Urinary bladder (tissue), 4 donors: ENCODE data around the gene SPATA1. TPM values are rescaled to one million over a fixed set of nuclear protein-coding genes. Genes with fewer than 3 reads are reported as not detected.
A peak's percentile ranks its signal among the peaks of the same experiment; 100 is the strongest.
"Not testable (repeated sequence)": the region's sequence is repeated elsewhere in the genome, so short reads cannot be mapped to it uniquely, and the experiment has no call there.

ENCODE experiments used
- DNase-seq: peaks from one replicate; pipeline ENCODE4 v3.0.0-alpha.2; 2015; ENCODE audit errors: extremely low spot score
- H3K27ac ChIP-seq: one replicate; pipeline ENCODE4 v1.5.1; 2013; ENCODE audit warnings: low read depth, mild to moderate bottlenecking, moderate library complexity
- H3K36me3 ChIP-seq: one replicate; pipeline ENCODE4 v1.6.1; 2013; ENCODE audit warnings: mild to moderate bottlenecking, moderate library complexity; ENCODE audit not compliant: insufficient read depth
- H3K4me1 ChIP-seq: one replicate; pipeline ENCODE4 v1.6.1; 2013; ENCODE audit warnings: mild to moderate bottlenecking, moderate library complexity; ENCODE audit not compliant: insufficient read depth
- H3K4me3 ChIP-seq: one replicate; pipeline ENCODE4 v1.5.1; 2013; ENCODE audit warnings: low read depth, low read length
- WGBS: extraction: QIAGEN DNeasy Blood & Tissue Kit; methylation state at CpG from one replicate; pipeline ENCODE4 v1.1.7; 2013; 5-methylcytosine and 5-hydroxymethylcytosine counted together
- polyA plus RNA-seq: library from polyadenylated mRNA; stranded (reverse); fragments of 200-250 nt; gene quantifications from one replicate; pipeline ENCODE4 v1.2.3, GENCODE V29; 2013
- total RNA-seq: library from RNA; depleted of rRNA; stranded (reverse); fragments of >200 nt; gene quantifications from one replicate; pipeline ENCODE4 v1.2.3, GENCODE V29; 2014
- donor health status: healthy with polysubstance abuse.
- donor health status: healthy.

The SPATA1 gene
- total and polyA plus RNA-seq, 2 donors: 0.24 to 1.2 TPM

- DNase-seq: no peak
- no peaks in the 10 kb centered on the region for H3K4me1 ChIP-seq
- peaks cover 3% of the 10 kb centered on the region for H3K36me3 ChIP-seq
- whole genome bisulfite sequencing: 78% methylated on average over 2 of the region's 2 CpGs
- H3K4me3 ChIP-seq: no peak overlapping the region
- no peak overlapping the region for H3K27ac ChIP-seq
Observed at GRCh38 chr1:84584126-84584525, 77.9 kb downstream of the SPATA1 start.

DNA sequence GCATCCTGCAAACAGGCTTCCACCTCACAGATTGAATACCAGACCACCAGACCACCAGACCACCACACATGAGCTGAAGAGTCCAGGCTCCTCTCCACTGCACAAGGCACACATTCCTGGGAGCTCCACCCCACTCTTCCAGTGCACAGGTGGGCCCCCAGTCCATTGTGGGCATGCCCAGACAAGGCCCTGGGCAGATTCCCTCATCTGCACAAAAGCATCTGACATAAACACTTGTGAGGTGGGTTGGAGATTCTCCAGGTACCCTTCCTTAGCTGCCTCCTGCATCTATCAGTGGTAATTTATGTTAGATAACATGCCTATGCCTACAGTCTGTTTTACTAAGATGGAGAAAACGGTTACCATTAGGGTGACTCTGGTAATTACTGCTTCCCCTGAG is 79.6 kb downstream of the SPATA1 start:
- peaks cover 3% of the 10 kb centered on the region for H3K36me3 ChIP-seq
- H3K27ac ChIP-seq: no peak overlapping the region
- WGBS: 98% methylated on average over 1 of the region's 1 CpG
- no peaks in the 10 kb centered on the region for H3K4me1 ChIP-seq
- no peak overlapping the region for H3K4me3 ChIP-seq
- DNase-seq: no peak

GRCh38 chr1:84587099-84587498 is 80.9 kb downstream of the SPATA1 start:
- Histone ChIP-seq H3K36me3 (peaks cover 3% of the 10 kb centered on the region), H3K4me1 (no peaks in the 10 kb centered on the region), H3K4me3 (no peak overlapping the region), H3K27ac (no peak overlapping the region)
- no peak for DNase-seq
- WGBS: 80% methylated on average over 3 of the region's 3 CpGs

- not testable (repeated sequence) for DNase-seq, H3K27ac ChIP-seq, H3K36me3 ChIP-seq, H3K4me1 ChIP-seq, H3K4me3 ChIP-seq
- 92% methylated on average over 2 of the region's 2 CpGs for WGBS
Observed at GRCh38 chr1:84594959-84595358, 88.8 kb downstream of the SPATA1 start.

GRCh38 chr1:84597011-84597410 is 90.8 kb downstream of the SPATA1 start:
- Histone ChIP-seq H3K4me1 (no peaks in the 10 kb centered on the region), H3K4me3 (no peak overlapping the region), H3K27ac (no peak overlapping the region), H3K36me3 (no peaks in the 10 kb centered on the region)
- DNase-seq: no peak
- 97% methylated on average over 1 of the region's 1 CpG for WGBS

DNA sequence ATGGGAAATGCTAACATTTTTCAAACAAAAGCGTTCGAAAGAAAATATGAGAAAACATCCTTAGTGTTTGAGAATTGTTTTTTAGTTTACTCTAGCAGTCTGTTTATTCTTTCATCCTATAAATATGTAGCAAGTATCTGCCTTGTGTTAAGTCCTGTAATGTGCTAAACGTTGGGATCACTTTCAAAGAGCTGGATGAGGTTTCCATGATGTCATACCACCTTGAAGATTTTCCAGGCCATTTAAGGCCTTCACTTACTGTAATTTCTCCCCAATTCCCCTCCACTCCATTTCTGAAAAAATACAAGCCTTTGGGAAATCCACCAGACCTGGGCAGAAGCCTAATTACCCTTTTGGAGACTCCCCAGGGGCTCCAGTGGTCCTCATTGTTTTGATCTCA is 92.2 kb downstream of the SPATA1 start:
- no peak overlapping the region for H3K27ac ChIP-seq
- no peaks in the 10 kb centered on the region for H3K36me3 ChIP-seq
- WGBS: 64% methylated on average over 3 of the region's 3 CpGs
- no peaks in the 10 kb centered on the region for H3K4me1 ChIP-seq
- no peak for DNase-seq
- no peak overlapping the region for H3K4me3 ChIP-seq

DNA sequence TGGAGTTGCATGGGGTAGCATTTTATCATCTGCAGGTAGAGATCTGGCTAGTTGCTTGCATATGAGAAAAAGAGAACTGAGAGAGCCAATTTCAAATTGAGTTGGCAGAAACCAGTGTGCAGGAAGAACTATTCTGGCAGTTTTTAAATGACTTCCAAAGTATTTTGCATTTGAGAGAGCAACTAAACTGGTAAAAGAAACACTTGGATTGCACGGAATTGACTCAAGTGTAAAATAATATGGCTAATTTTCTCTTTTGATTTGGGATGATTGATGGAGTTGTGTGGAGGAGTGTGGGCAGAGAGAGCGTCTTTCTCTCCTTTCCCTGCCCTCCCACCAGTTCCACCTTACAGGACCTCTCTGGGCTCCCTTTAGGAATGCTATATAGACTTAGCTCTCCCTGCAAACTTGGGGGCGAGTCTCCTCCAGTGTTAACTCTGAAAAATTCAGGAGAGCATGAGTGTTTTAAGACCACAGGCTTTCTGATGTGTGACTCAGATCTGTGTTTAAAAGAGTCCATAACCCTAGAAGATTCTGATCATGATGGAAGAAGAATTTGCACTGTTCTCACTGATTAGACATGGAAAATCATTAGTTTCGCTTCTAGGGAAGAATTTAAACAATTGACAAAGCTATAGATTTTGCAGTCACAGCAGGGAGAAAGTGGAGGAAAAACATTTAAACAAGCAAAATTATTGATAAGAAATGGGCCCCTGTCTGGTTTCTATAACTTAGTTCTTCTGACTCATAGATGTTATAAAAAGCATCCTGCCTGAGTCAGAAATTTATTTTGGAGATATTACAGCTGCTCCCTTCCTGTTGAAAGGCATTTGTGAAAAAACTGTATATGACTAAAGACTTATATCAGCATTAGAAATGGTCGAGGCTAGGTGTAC is 92.9 kb downstream of the SPATA1 start:
- Histone ChIP-seq H3K4me1 (no peaks in the 10 kb centered on the region), H3K36me3 (no peaks in the 10 kb centered on the region), H3K27ac (no peak overlapping the region), H3K4me3 (no peak overlapping the region)
- DNase-seq: no peak
- WGBS: 49% methylated on average over 5 of the region's 5 CpGs

- 89% methylated on average over 5 of the region's 5 CpGs for WGBS
Observed at GRCh38 chr1:84600796-84601195, 94.6 kb downstream of the SPATA1 start.

DNA sequence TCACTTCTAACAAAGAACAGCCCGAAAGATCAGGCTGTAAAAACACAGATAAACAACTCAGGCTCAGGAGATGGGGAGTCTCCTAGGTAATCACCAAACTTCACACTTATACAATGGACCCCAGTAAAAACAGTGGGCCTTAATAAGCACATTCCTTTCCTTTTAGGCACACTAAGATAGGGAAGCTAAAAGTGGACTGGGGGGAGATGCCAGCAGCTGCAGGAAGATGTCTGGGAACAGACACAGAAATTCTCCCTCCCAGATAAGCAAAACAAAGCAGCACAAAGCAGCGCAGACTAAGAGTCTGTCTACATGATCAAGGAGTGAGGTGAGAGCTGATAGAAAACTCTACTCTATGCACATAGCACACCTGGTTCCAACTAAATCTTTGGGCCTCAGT is 97.0 kb downstream of the SPATA1 start:
- Histone ChIP-seq H3K4me3 (no peak overlapping the region), H3K27ac (no peak overlapping the region), H3K4me1 (no peaks in the 10 kb centered on the region), H3K36me3 (no peaks in the 10 kb centered on the region)
- DNase-seq: no peak
- 30% methylated on average over 2 of the region's 2 CpGs for WGBS

More at GRCh38 chr1:84600796-84601195, 94.6 kb downstream of the SPATA1 start:
- no peaks in the 10 kb centered on the region for H3K4me1 ChIP-seq
- no peaks in the 10 kb centered on the region for H3K36me3 ChIP-seq
- DNase-seq: no peak
- no peak overlapping the region for H3K27ac ChIP-seq
- no peak overlapping the region for H3K4me3 ChIP-seq

DNA sequence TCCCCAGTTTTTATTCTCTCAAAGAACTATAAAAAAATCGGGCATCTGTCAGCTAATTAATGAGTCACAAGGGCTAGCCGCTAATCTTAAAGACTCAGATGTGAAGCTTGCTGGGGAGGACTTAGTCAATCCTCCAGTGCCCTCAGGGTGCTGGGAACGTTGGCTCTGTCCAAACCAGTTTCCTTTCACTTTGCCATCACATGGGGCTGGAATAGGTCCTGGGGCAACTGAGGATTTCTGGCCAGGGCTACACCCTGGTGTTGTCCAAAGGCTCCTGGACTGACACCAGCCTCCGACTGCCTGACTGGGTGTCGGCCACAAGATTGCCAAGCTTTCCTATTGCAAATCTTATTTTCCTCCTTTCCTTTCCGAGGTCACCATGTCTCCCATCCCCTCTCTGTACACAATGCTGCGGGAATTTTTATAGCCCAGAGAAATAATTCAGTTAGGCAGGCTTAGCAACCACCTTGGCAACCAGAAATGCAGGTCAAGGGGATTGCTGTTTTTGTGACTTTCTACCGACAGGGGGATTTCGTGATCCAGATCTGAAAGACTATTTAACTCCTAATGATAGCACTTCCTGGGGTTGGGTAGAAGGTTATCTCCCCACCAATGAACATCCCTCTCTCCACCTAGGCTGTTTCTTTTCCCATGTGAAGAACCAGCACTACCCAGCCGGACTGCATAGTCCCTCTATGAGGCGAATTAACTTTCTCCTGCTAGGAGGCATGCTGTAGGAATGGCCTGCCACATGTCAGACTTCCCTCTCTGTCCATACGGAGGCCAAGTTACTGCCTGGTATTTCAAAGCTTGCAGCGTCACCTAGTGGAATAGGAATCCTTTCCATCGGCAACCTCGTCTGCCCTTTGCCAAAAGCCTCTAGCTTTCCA is 98.0 kb downstream of the SPATA1 start:
- no peak overlapping the region for H3K27ac ChIP-seq
- no peak for DNase-seq
- WGBS: 32% methylated on average over 15 of the region's 15 CpGs
- no peaks in the 10 kb centered on the region for H3K4me1 ChIP-seq
- H3K36me3 ChIP-seq: no peaks in the 10 kb centered on the region
- peak overlapping the region; percentile 24 for H3K4me3 ChIP-seq

- H3K27ac ChIP-seq: no peak overlapping the region
- no peak overlapping the region for H3K4me3 ChIP-seq
- no peak for DNase-seq
- H3K36me3 ChIP-seq: no peaks in the 10 kb centered on the region
- WGBS: 98% methylated on average over 1 of the region's 1 CpG
- no peaks in the 10 kb centered on the region for H3K4me1 ChIP-seq
Observed at GRCh38 chr1:84605157-84605556, 99.0 kb downstream of the SPATA1 start.

DNA sequence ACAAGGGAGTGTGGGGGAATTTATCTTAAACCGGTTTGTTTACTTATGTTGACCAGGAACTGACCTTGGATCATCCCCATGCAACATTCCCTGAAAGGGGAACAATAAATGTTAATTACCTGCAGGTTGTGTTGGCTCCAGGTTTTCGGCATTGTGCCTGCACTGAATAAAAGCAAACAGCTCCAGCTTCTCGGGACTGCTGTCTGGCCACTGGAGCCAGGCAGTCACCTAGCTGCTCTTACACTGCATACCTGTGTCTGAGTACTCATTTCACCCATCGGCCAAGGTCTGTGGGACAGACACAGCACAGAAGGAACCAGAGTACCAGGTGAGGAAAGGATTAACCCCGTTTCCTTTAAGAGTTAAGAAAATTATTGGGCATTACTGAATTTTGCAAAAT is 100.8 kb downstream of the SPATA1 start:
- 82% methylated on average over 5 of the region's 5 CpGs for WGBS
- Histone ChIP-seq H3K27ac (no peak overlapping the region), H3K4me1 (no peaks in the 10 kb centered on the region), H3K36me3 (no peaks in the 10 kb centered on the region), H3K4me3 (no peak overlapping the region)
- DNase-seq: no peak

- H3K4me3 ChIP-seq: no peak overlapping the region
- H3K36me3 ChIP-seq: no peaks in the 10 kb centered on the region
- H3K4me1 ChIP-seq: no peaks in the 10 kb centered on the region
- WGBS: 90% methylated on average over 1 of the region's 1 CpG
- DNase-seq: no peak
- no peak overlapping the region for H3K27ac ChIP-seq
Observed at GRCh38 chr1:84611091-84611490, 104.9 kb downstream of the SPATA1 start.

GRCh38 chr1:84611796-84612195 is 105.6 kb downstream of the SPATA1 start:
- H3K4me3 ChIP-seq: no peak overlapping the region
- H3K4me1 ChIP-seq: no peaks in the 10 kb centered on the region
- WGBS: 14% methylated on average over 3 of the region's 3 CpGs
- H3K36me3 ChIP-seq: no peaks in the 10 kb centered on the region
- H3K27ac ChIP-seq: no peak overlapping the region
- no peak for DNase-seq
